ENCODE data around the gene MCC. TPM values are rescaled to one million over a fixed set of nuclear protein-coding genes. Genes with fewer than 3 reads are reported as not detected.

The MCC gene
- total RNA-seq, 3 donors from 2014 or later (not counting 1 experiment from before 2014, with no cell fraction given), result 0.68 to 1.8 (median 1.4) TPM

- no peaks in the 10 kb centered on the region for H3K4me1 Mint-ChIP-seq
- Histone ChIP-seq H3K4me3 (ENCODE audit: low read length) (no peak overlapping the region), H3K9me3 (ENCODE audit: control insufficient read depth, insufficient read depth, low read length) (no peaks in the 10 kb centered on the region), H3K27ac (ENCODE audit: low read length) (no peak overlapping the region), H3K4me1 (ENCODE audit: control insufficient read depth, insufficient read depth, low read length) (no peaks in the 10 kb centered on the region), H3K27me3 (ENCODE audit: control insufficient read depth, insufficient read depth, low read length) (no peaks in the 10 kb centered on the region), H3K36me3 (ENCODE audit: control insufficient read depth, insufficient read depth, low read length) (no peaks in the 10 kb centered on the region)
- no peaks in the 10 kb centered on the region for H3K36me3 Mint-ChIP-seq
- TF ChIP-seq, protein P1, sequence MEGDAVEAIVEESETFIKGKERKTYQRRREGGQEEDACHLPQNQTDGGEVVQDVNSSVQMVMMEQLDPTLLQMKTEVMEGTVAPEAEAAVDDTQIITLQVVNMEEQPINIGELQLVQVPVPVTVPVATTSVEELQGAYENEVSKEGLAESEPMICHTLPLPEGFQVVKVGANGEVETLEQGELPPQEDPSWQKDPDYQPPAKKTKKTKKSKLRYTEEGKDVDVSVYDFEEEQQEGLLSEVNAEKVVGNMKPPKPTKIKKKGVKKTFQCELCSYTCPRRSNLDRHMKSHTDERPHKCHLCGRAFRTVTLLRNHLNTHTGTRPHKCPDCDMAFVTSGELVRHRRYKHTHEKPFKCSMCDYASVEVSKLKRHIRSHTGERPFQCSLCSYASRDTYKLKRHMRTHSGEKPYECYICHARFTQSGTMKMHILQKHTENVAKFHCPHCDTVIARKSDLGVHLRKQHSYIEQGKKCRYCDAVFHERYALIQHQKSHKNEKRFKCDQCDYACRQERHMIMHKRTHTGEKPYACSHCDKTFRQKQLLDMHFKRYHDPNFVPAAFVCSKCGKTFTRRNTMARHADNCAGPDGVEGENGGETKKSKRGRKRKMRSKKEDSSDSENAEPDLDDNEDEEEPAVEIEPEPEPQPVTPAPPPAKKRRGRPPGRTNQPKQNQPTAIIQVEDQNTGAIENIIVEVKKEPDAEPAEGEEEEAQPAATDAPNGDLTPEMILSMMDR (IDR thresholded peaks at IDR 0.05), result no peak
- no peak overlapping the region for H3K4me3 Mint-ChIP-seq
- no peak overlapping the region for H3K27ac Mint-ChIP-seq
- no peak for ATAC-seq
- 75% methylated on average over 4 of the region's 4 CpGs for WGBS (ENCODE audit: insufficient coverage)
- no peaks in the 10 kb centered on the region for H3K9me3 Mint-ChIP-seq
- H3K27me3 Mint-ChIP-seq (ENCODE audit: low read depth in 2 of 2), result peaks cover 12 to 16% of the 10 kb centered on the region in 2 donors
- intact Hi-C loops (cut with micrococcal nuclease), result loop anchor here (10.0 kb wide), 1 partner anchor 152 kb away; no protein-coding TSS in a partner anchor
- DNase-seq, result no peak
Measured at GRCh38 chr5:113147101-113147508, 341.1 kb downstream of the MCC start.

GRCh38 chr5:113145757-113146387 lies 342.4 kb downstream of the MCC start:
- Histone ChIP-seq H3K27me3 (ENCODE audit: control insufficient read depth, insufficient read depth, low read length) (no peaks in the 10 kb centered on the region), H3K27ac (ENCODE audit: low read length) (no peak overlapping the region), H3K36me3 (ENCODE audit: control insufficient read depth, insufficient read depth, low read length) (no peaks in the 10 kb centered on the region), H3K9me3 (ENCODE audit: control insufficient read depth, insufficient read depth, low read length) (no peaks in the 10 kb centered on the region), H3K4me3 (ENCODE audit: low read length) (no peak overlapping the region), H3K4me1 (ENCODE audit: control insufficient read depth, insufficient read depth, low read length) (no peaks in the 10 kb centered on the region)
- ATAC-seq, result no peak
- H3K9me3 Mint-ChIP-seq, result no peaks in the 10 kb centered on the region
- TF ChIP-seq, protein P1 (IDR thresholded peaks at IDR 0.05), result no peak
- no CpG with 5 or more reads among the region's 1 CpG for WGBS (ENCODE audit: insufficient coverage)
- no peak overlapping the region for H3K27ac Mint-ChIP-seq
- intact Hi-C loops (cut with micrococcal nuclease), result loop anchor here (10.0 kb wide), 1 partner anchor 151 kb away; no protein-coding TSS in a partner anchor
- no peak overlapping the region for H3K4me3 Mint-ChIP-seq
- H3K27me3 Mint-ChIP-seq (ENCODE audit: low read depth in 2 of 2), result peaks cover 14 to 16% of the 10 kb centered on the region in 2 donors
- H3K4me1 Mint-ChIP-seq, result no peaks in the 10 kb centered on the region
- H3K36me3 Mint-ChIP-seq, result no peaks in the 10 kb centered on the region
- no peak for DNase-seq

DNA sequence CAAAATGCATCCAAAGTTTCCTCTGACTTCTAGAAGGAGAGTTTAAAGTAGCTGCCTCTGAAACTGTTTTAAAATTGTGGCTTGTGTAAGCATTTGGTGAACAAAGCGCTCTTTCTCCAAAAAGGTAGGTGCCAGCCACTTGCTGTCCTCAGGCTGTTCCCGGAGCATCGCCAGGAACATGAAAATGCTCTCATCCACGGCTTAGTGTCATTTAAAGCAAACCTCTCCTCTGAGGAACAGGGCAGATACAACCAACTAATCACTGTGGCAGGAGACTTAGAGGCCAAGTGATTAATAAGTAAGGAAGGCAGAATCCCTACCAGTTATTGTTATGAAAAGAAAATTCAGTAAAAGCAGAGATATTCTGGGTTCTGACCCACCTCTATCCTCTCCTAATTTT lies 346.1 kb downstream of the MCC start:
- Mint-ChIP-seq H3K4me3 (no peak overlapping the region), H3K9me3 (no peaks in the 10 kb centered on the region), H3K36me3 (no peaks in the 10 kb centered on the region), H3K27me3 (ENCODE audit: low read depth in 2 of 2) (peaks cover 13 to 30% of the 10 kb centered on the region in 2 donors), H3K4me1 (no peaks in the 10 kb centered on the region), H3K27ac (no peak overlapping the region)
- TF ChIP-seq, protein P1 (IDR thresholded peaks at IDR 0.05), result no peak
- H3K9me3 ChIP-seq (ENCODE audit: control insufficient read depth, insufficient read depth, low read length), result no peaks in the 10 kb centered on the region
- H3K27ac ChIP-seq (ENCODE audit: low read length), result no peak overlapping the region
- no peaks in the 10 kb centered on the region for H3K27me3 ChIP-seq (ENCODE audit: control insufficient read depth, insufficient read depth, low read length)
- no peaks in the 10 kb centered on the region for H3K36me3 ChIP-seq (ENCODE audit: control insufficient read depth, insufficient read depth, low read length)
- WGBS (ENCODE audit: insufficient coverage), result 99% methylated on average over 4 of the region's 4 CpGs
- H3K4me1 ChIP-seq (ENCODE audit: control insufficient read depth, insufficient read depth, low read length), result no peaks in the 10 kb centered on the region
- DNase-seq, result no peak
- no peak for ATAC-seq
- intact Hi-C loops (cut with micrococcal nuclease), result loop anchor here (10.0 kb wide), 1 partner anchor 147 kb away; no protein-coding TSS in a partner anchor
- H3K4me3 ChIP-seq (ENCODE audit: low read length), result no peak overlapping the region

Data from natural killer cell (primary cell).